ENCODE data around the gene LRFN5. TPM values are rescaled to one million over a fixed set of nuclear protein-coding genes. Genes with fewer than 3 reads are reported as not detected.

LRFN5 gene
- total and polyA plus RNA-seq, 2 donors (not counting 1 experiment from before 2014, with no cell fraction given) = 0.14 to 3.6 TPM

- Histone ChIP-seq H3K9ac (ENCODE audit: insufficient read depth, low read length) (no peak overlapping the region), H4K20me1 (ENCODE audit: control insufficient read depth, extremely low read depth, insufficient read depth, low read length) (no peaks in the 10 kb centered on the region), H3K27me3 (ENCODE audit: control insufficient read depth, insufficient read depth, low read length) (no peaks in the 10 kb centered on the region), H3K4me1 (ENCODE audit: control insufficient read depth, extremely low read depth, insufficient read depth, low read length) (no peaks in the 10 kb centered on the region), H3K79me2 (ENCODE audit: control insufficient read depth, insufficient read depth, low read length) (no peaks in the 10 kb centered on the region), H3K27ac (ENCODE audit: insufficient read depth, low read length) (no peak overlapping the region), H3K4me2 (ENCODE audit: extremely low read depth, insufficient read depth, low read length) (no peak overlapping the region), H3K36me3 (ENCODE audit: control insufficient read depth, insufficient read depth, low read length) (no peaks in the 10 kb centered on the region), H3K9me3 (ENCODE audit: control insufficient read depth, insufficient read depth, low read depth, low read length) (no peaks in the 10 kb centered on the region), H2AFZ (ENCODE audit: low read length) (no peak overlapping the region), H3K4me3 (replicated peaks in 1 of 4; ENCODE audit: control extremely low read depth in 1 of 4, insufficient read depth in 1 of 4, low read depth in 3 of 4, low read length in 4 of 4) (no peak overlapping the region)
- TF ChIP-seq, protein P1, sequence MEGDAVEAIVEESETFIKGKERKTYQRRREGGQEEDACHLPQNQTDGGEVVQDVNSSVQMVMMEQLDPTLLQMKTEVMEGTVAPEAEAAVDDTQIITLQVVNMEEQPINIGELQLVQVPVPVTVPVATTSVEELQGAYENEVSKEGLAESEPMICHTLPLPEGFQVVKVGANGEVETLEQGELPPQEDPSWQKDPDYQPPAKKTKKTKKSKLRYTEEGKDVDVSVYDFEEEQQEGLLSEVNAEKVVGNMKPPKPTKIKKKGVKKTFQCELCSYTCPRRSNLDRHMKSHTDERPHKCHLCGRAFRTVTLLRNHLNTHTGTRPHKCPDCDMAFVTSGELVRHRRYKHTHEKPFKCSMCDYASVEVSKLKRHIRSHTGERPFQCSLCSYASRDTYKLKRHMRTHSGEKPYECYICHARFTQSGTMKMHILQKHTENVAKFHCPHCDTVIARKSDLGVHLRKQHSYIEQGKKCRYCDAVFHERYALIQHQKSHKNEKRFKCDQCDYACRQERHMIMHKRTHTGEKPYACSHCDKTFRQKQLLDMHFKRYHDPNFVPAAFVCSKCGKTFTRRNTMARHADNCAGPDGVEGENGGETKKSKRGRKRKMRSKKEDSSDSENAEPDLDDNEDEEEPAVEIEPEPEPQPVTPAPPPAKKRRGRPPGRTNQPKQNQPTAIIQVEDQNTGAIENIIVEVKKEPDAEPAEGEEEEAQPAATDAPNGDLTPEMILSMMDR (conservative IDR thresholded peaks at IDR 0.05 in 1 of 2, IDR thresholded peaks at IDR 0.05 in 1 of 2; ENCODE audit: low read depth in 1 of 2, low read length in 2 of 2) = no peak
- no peak for TF ChIP-seq EZH2 (IDR thresholded peaks at IDR 0.05; ENCODE audit: low read length, missing control alignments)
- no peak for DNase-seq (ENCODE audit: low read depth in 2 of 2)
These were observed 151.5 kb downstream of the LRFN5 start for GRCh38 chr14:41758011-41758665.

GRCh38 chr14:41761204-41761603 lies 154.5 kb downstream of the LRFN5 start:
- DNase-seq (ENCODE audit: low read depth in 2 of 2) = no peak
- TF ChIP-seq EZH2 (IDR thresholded peaks at IDR 0.05; ENCODE audit: low read length, missing control alignments) = no peak
- TF ChIP-seq, protein P1 (conservative IDR thresholded peaks at IDR 0.05 in 1 of 2, IDR thresholded peaks at IDR 0.05 in 1 of 2; ENCODE audit: low read depth in 1 of 2, low read length in 2 of 2) = no peak

GRCh38 chr14:41766772-41767171 lies 160.1 kb downstream of the LRFN5 start:
- Histone ChIP-seq H3K4me2 (ENCODE audit: extremely low read depth, insufficient read depth, low read length) (no peak overlapping the region), H3K9ac (ENCODE audit: insufficient read depth, low read length) (no peak overlapping the region), H3K79me2 (ENCODE audit: control insufficient read depth, insufficient read depth, low read length) (no peaks in the 10 kb centered on the region), H3K36me3 (ENCODE audit: control insufficient read depth, insufficient read depth, low read length) (no peaks in the 10 kb centered on the region), H3K9me3 (ENCODE audit: control insufficient read depth, insufficient read depth, low read depth, low read length) (no peaks in the 10 kb centered on the region), H3K4me3 (replicated peaks in 1 of 4; ENCODE audit: control extremely low read depth in 1 of 4, insufficient read depth in 1 of 4, low read depth in 3 of 4, low read length in 4 of 4) (no peak overlapping the region), H2AFZ (ENCODE audit: low read length) (no peak overlapping the region), H4K20me1 (ENCODE audit: control insufficient read depth, extremely low read depth, insufficient read depth, low read length) (no peaks in the 10 kb centered on the region), H3K27me3 (ENCODE audit: control insufficient read depth, insufficient read depth, low read length) (no peaks in the 10 kb centered on the region), H3K4me1 (ENCODE audit: control insufficient read depth, extremely low read depth, insufficient read depth, low read length) (no peaks in the 10 kb centered on the region), H3K27ac (ENCODE audit: insufficient read depth, low read length) (no peak overlapping the region)
- no peak for DNase-seq (ENCODE audit: low read depth in 2 of 2)
- TF ChIP-seq, protein P1 (conservative IDR thresholded peaks at IDR 0.05 in 1 of 2, IDR thresholded peaks at IDR 0.05 in 1 of 2; ENCODE audit: low read depth in 1 of 2, low read length in 2 of 2) = no peak
- no peak for TF ChIP-seq EZH2 (IDR thresholded peaks at IDR 0.05; ENCODE audit: low read length, missing control alignments)

More at GRCh38 chr14:41761204-41761603, 154.5 kb downstream of the LRFN5 start:
- no peaks in the 10 kb centered on the region for H4K20me1 ChIP-seq (ENCODE audit: control insufficient read depth, extremely low read depth, insufficient read depth, low read length)
- no peaks in the 10 kb centered on the region for H3K36me3 ChIP-seq (ENCODE audit: control insufficient read depth, insufficient read depth, low read length)
- no peak overlapping the region for H3K4me3 ChIP-seq (replicated peaks in 1 of 4; ENCODE audit: control extremely low read depth in 1 of 4, insufficient read depth in 1 of 4, low read depth in 3 of 4, low read length in 4 of 4)
- no peak overlapping the region for H3K27ac ChIP-seq (ENCODE audit: insufficient read depth, low read length)
- no peak overlapping the region for H3K4me2 ChIP-seq (ENCODE audit: extremely low read depth, insufficient read depth, low read length)
- no peaks in the 10 kb centered on the region for H3K27me3 ChIP-seq (ENCODE audit: control insufficient read depth, insufficient read depth, low read length)
- no peak overlapping the region for H3K9ac ChIP-seq (ENCODE audit: insufficient read depth, low read length)
- H3K4me1 ChIP-seq (ENCODE audit: control insufficient read depth, extremely low read depth, insufficient read depth, low read length) = no peaks in the 10 kb centered on the region
- no peak overlapping the region for H2AFZ ChIP-seq (ENCODE audit: low read length)
- no peaks in the 10 kb centered on the region for H3K9me3 ChIP-seq (ENCODE audit: control insufficient read depth, insufficient read depth, low read depth, low read length)
- H3K79me2 ChIP-seq (ENCODE audit: control insufficient read depth, insufficient read depth, low read length) = no peaks in the 10 kb centered on the region
